HFF-Myc (cell line): Measurements from ENCODE around the gene CDPF1.

ENCODE experiments used
- DNase-seq: peaks from one replicate; pipeline ENCODE4 v3.0.0-alpha.2; 2011; ENCODE audit warnings: low read depth; ENCODE audit errors: extremely low read depth
- H3K4me3 ChIP-seq: replicated peaks from 2 replicates; pipeline ENCODE4 v1.5.1; 2011; ENCODE audit warnings: low read depth, mild to moderate bottlenecking, control low read depth, low read length
- TF ChIP-seq, protein P1 (sequence below): IDR thresholded peaks from 2 replicates; pipeline ENCODE4 v1.5.1; 2012; ENCODE audit warnings: mild to moderate bottlenecking, low read depth, low read length, control low read depth; ENCODE audit errors: missing control alignments

The CDPF1 gene

GRCh38 chr22:46280063-46280817 lies 30.1 kb upstream of the CDPF1 start:
- TF ChIP-seq, protein P1, sequence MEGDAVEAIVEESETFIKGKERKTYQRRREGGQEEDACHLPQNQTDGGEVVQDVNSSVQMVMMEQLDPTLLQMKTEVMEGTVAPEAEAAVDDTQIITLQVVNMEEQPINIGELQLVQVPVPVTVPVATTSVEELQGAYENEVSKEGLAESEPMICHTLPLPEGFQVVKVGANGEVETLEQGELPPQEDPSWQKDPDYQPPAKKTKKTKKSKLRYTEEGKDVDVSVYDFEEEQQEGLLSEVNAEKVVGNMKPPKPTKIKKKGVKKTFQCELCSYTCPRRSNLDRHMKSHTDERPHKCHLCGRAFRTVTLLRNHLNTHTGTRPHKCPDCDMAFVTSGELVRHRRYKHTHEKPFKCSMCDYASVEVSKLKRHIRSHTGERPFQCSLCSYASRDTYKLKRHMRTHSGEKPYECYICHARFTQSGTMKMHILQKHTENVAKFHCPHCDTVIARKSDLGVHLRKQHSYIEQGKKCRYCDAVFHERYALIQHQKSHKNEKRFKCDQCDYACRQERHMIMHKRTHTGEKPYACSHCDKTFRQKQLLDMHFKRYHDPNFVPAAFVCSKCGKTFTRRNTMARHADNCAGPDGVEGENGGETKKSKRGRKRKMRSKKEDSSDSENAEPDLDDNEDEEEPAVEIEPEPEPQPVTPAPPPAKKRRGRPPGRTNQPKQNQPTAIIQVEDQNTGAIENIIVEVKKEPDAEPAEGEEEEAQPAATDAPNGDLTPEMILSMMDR: no peak
- DNase-seq: no peak

DNA sequence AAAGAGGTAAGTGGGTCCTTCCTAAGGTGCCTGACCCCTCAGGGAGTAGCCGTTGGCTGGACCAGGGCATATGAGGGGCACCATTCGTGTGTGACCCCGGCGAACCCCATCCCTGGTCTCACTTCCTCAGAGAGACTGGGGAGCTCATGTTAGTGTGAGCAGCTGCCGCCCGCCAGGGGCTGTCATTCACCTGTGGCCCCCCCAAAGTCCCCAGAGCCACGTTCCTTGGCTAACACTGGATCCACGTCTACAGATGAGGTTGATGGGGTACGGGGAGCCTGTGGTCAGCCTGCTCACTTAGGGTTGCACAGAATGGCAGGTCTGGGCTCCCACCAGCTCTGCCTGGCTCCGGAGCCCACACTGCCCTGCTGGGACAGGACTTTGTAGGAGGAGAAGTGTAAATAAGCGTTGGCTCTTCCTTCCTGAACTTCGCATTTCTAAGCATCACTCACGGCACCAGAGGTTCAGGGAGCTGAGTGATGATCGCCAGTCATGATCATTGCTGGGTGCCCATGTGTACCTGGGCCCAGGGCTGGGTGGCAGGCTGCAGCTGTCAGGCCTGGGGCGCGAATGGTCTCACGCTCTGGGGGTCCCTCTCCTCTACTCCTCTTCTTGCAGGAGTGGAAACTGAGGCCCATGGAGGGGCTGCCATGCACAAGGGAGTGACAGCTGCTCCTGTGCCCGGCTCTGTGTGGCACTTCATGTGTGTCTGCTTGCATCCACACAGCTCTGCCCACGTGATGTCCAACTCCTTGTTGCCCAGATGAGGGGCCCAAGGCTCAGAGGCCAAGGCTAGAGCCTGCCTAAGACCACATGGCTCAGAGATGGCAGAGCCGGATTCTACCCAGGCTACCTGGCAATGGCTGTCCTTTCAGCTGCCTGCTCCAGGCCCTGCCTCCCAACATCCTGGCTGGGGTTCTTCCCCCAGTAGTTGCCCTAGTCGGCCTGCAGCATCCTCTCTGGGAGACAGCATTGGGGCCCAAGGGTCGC lies 28.9 kb upstream of the CDPF1 start:
- DNase-seq: no peak
- TF ChIP-seq, protein P1: no peak
- H3K4me3 ChIP-seq: no peak overlapping the region

More at GRCh38 chr22:46280063-46280817, 30.1 kb upstream of the CDPF1 start:
- H3K4me3 ChIP-seq: no peak overlapping the region

DNA sequence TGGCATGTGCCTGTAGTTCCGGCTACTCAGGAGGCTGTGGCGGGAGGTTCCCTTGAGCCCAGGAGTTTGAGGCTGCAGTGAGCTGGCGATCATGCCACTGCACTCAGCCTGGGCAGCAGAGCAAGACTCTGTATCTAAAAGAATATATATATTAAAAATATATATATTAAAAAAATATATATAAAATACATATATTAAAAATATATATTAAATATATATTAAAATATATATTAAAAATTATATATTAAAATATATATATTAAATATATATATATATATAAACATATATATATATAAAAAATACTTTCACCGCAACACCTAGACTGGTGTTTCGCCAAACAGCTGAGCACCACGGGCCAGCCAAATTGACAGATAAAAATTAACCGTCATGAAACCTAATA lies 26.5 kb upstream of the CDPF1 start:
- no peak for DNase-seq
- TF ChIP-seq, protein P1: no peak
- H3K4me3 ChIP-seq: no peak overlapping the region

GRCh38 chr22:46275455-46276122 lies 25.5 kb upstream of the CDPF1 start:
- DNase-seq: no peak
- H3K4me3 ChIP-seq: no peak overlapping the region
- TF ChIP-seq, protein P1: no peak

GRCh38 chr22:46274381-46274780 lies 24.3 kb upstream of the CDPF1 start:
- no peak for DNase-seq
- TF ChIP-seq, protein P1: no peak
- H3K4me3 ChIP-seq: no peak overlapping the region

GRCh38 chr22:46273432-46274148 lies 23.5 kb upstream of the CDPF1 start:
- TF ChIP-seq, protein P1: no peak
- no peak for DNase-seq

More at GRCh38 chr22:46273432-46274148, 23.5 kb upstream of the CDPF1 start:
- no peak overlapping the region for H3K4me3 ChIP-seq
